ENCODE data around the gene LAMA4. TPM values are rescaled to one million over a fixed set of nuclear protein-coding genes. Genes with fewer than 3 reads are reported as not detected.
A peak's percentile ranks its signal among the peaks of the same experiment; 100 is the strongest.

LAMA4 gene
- total RNA-seq, 1 experiment from 2014 or later, result not detected

- no peaks in the 10 kb centered on the region for H3K9me3 ChIP-seq (ENCODE audit: low read length)
- no peaks in the 10 kb centered on the region for H3K79me2 ChIP-seq (ENCODE audit: low read length)
- no peak overlapping the region for H3K27ac ChIP-seq (ENCODE audit: low read length)
- H4K20me1 ChIP-seq (ENCODE audit: insufficient read depth, low read depth, low read length), result no peaks in the 10 kb centered on the region
- H2AFZ ChIP-seq (ENCODE audit: low read length), result no peak overlapping the region
- no peaks in the 10 kb centered on the region for H3K27me3 ChIP-seq (ENCODE audit: low read length)
- H3K4me3 ChIP-seq (ENCODE audit: low read length), result no peak overlapping the region
- no peak overlapping the region for H3K9ac ChIP-seq (ENCODE audit: low read length)
- DNase-seq, result no peak
- no peaks in the 10 kb centered on the region for H3K9me2 ChIP-seq (replicated peaks; ENCODE audit: insufficient read depth, low read length)
- H3K36me3 ChIP-seq (ENCODE audit: insufficient read depth, low read length), result no peaks in the 10 kb centered on the region
- no peaks in the 10 kb centered on the region for H3K4me1 ChIP-seq (ENCODE audit: low read length)
- no peak overlapping the region for H3K4me2 ChIP-seq (ENCODE audit: low read depth, low read length, poor library complexity, severe bottlenecking)
Measured at GRCh38 chr6:112178846-112179245, 75.5 kb downstream of the LAMA4 start.

GRCh38 chr6:112177092-112177491 lies 77.3 kb downstream of the LAMA4 start:
- Histone ChIP-seq H3K27ac (ENCODE audit: low read length) (no peak overlapping the region), H3K4me3 (ENCODE audit: low read length) (no peak overlapping the region), H3K79me2 (ENCODE audit: low read length) (no peaks in the 10 kb centered on the region), H3K4me2 (ENCODE audit: low read depth, low read length, poor library complexity, severe bottlenecking) (no peak overlapping the region), H2AFZ (ENCODE audit: low read length) (no peak overlapping the region), H3K9ac (ENCODE audit: low read length) (no peak overlapping the region), H3K27me3 (ENCODE audit: low read length) (no peaks in the 10 kb centered on the region), H4K20me1 (ENCODE audit: insufficient read depth, low read depth, low read length) (no peaks in the 10 kb centered on the region), H3K36me3 (ENCODE audit: insufficient read depth, low read length) (no peaks in the 10 kb centered on the region), H3K9me3 (ENCODE audit: low read length) (no peaks in the 10 kb centered on the region), H3K9me2 (replicated peaks; ENCODE audit: insufficient read depth, low read length) (no peaks in the 10 kb centered on the region), H3K4me1 (ENCODE audit: low read length) (no peaks in the 10 kb centered on the region)
- DNase-seq, result no peak

GRCh38 chr6:112176175-112176574 lies 78.2 kb downstream of the LAMA4 start:
- no peak overlapping the region for H2AFZ ChIP-seq (ENCODE audit: low read length)
- H3K79me2 ChIP-seq (ENCODE audit: low read length), result no peaks in the 10 kb centered on the region
- H3K4me2 ChIP-seq (ENCODE audit: low read depth, low read length, poor library complexity, severe bottlenecking), result no peak overlapping the region
- H3K36me3 ChIP-seq (ENCODE audit: insufficient read depth, low read length), result no peaks in the 10 kb centered on the region
- H3K4me1 ChIP-seq (ENCODE audit: low read length), result no peaks in the 10 kb centered on the region
- no peak overlapping the region for H3K4me3 ChIP-seq (ENCODE audit: low read length)
- no peaks in the 10 kb centered on the region for H3K9me2 ChIP-seq (replicated peaks; ENCODE audit: insufficient read depth, low read length)
- no peak overlapping the region for H3K9ac ChIP-seq (ENCODE audit: low read length)
- no peaks in the 10 kb centered on the region for H4K20me1 ChIP-seq (ENCODE audit: insufficient read depth, low read depth, low read length)
- no peak overlapping the region for H3K27ac ChIP-seq (ENCODE audit: low read length)
- no peaks in the 10 kb centered on the region for H3K9me3 ChIP-seq (ENCODE audit: low read length)
- DNase-seq, result no peak
- no peaks in the 10 kb centered on the region for H3K27me3 ChIP-seq (ENCODE audit: low read length)

GRCh38 chr6:112173221-112173804 lies 81.1 kb downstream of the LAMA4 start:
- no peak overlapping the region for H3K4me2 ChIP-seq (ENCODE audit: low read depth, low read length, poor library complexity, severe bottlenecking)
- no peak for DNase-seq

GRCh38 chr6:112172540-112172939 lies 81.8 kb downstream of the LAMA4 start:
- no peaks in the 10 kb centered on the region for H3K79me2 ChIP-seq (ENCODE audit: low read length)
- H3K4me3 ChIP-seq (ENCODE audit: low read length), result no peak overlapping the region
- H3K27me3 ChIP-seq (ENCODE audit: low read length), result no peaks in the 10 kb centered on the region
- H3K9ac ChIP-seq (ENCODE audit: low read length), result no peak overlapping the region
- no peaks in the 10 kb centered on the region for H3K9me2 ChIP-seq (replicated peaks; ENCODE audit: insufficient read depth, low read length)
- no peak overlapping the region for H3K4me2 ChIP-seq (ENCODE audit: low read depth, low read length, poor library complexity, severe bottlenecking)
- H3K27ac ChIP-seq (ENCODE audit: low read length), result no peak overlapping the region
- H4K20me1 ChIP-seq (ENCODE audit: insufficient read depth, low read depth, low read length), result no peaks in the 10 kb centered on the region
- H3K4me1 ChIP-seq (ENCODE audit: low read length), result no peaks in the 10 kb centered on the region
- DNase-seq, result no peak
- H2AFZ ChIP-seq (ENCODE audit: low read length), result no peak overlapping the region
- H3K36me3 ChIP-seq (ENCODE audit: insufficient read depth, low read length), result no peaks in the 10 kb centered on the region
- no peaks in the 10 kb centered on the region for H3K9me3 ChIP-seq (ENCODE audit: low read length)

More at GRCh38 chr6:112173221-112173804, 81.1 kb downstream of the LAMA4 start:
- H3K4me3 ChIP-seq (ENCODE audit: low read length), result no peak overlapping the region
- no peak overlapping the region for H3K9ac ChIP-seq (ENCODE audit: low read length)
- no peaks in the 10 kb centered on the region for H3K27me3 ChIP-seq (ENCODE audit: low read length)
- H4K20me1 ChIP-seq (ENCODE audit: insufficient read depth, low read depth, low read length), result no peaks in the 10 kb centered on the region
- no peaks in the 10 kb centered on the region for H3K36me3 ChIP-seq (ENCODE audit: insufficient read depth, low read length)
- no peaks in the 10 kb centered on the region for H3K9me2 ChIP-seq (replicated peaks; ENCODE audit: insufficient read depth, low read length)
- H3K79me2 ChIP-seq (ENCODE audit: low read length), result no peaks in the 10 kb centered on the region
- no peak overlapping the region for H2AFZ ChIP-seq (ENCODE audit: low read length)
- H3K27ac ChIP-seq (ENCODE audit: low read length), result no peak overlapping the region
- H3K9me3 ChIP-seq (ENCODE audit: low read length), result no peaks in the 10 kb centered on the region
- no peaks in the 10 kb centered on the region for H3K4me1 ChIP-seq (ENCODE audit: low read length)

- Histone ChIP-seq H3K27ac (ENCODE audit: low read length) (no peak overlapping the region), H3K9me2 (replicated peaks; ENCODE audit: insufficient read depth, low read length) (no peaks in the 10 kb centered on the region)
Measured at GRCh38 chr6:112169541-112169940, 84.8 kb downstream of the LAMA4 start.

GRCh38 chr6:112163295-112164257 lies 90.8 kb downstream of the LAMA4 start:
- Histone ChIP-seq H3K79me2 (ENCODE audit: low read length) (no peaks in the 10 kb centered on the region), H3K9me3 (ENCODE audit: low read length) (no peaks in the 10 kb centered on the region), H3K9me2 (replicated peaks; ENCODE audit: insufficient read depth, low read length) (no peaks in the 10 kb centered on the region), H3K27ac (ENCODE audit: low read length) (no peak overlapping the region), H3K9ac (ENCODE audit: low read length) (no peak overlapping the region), H4K20me1 (ENCODE audit: insufficient read depth, low read depth, low read length) (no peaks in the 10 kb centered on the region), H3K4me2 (ENCODE audit: low read depth, low read length, poor library complexity, severe bottlenecking) (no peak overlapping the region), H3K27me3 (ENCODE audit: low read length) (no peaks in the 10 kb centered on the region), H2AFZ (ENCODE audit: low read length) (peak overlapping the region; percentile 23; the same call in 1 of the 2 replicates), H3K4me3 (ENCODE audit: low read length) (no peak overlapping the region), H3K4me1 (ENCODE audit: low read length) (no peaks in the 10 kb centered on the region; the same call in 1 of the 2 replicates), H3K36me3 (ENCODE audit: insufficient read depth, low read length) (no peaks in the 10 kb centered on the region)
- DNase-seq, result peak; percentile 88

More at GRCh38 chr6:112169541-112169940, 84.8 kb downstream of the LAMA4 start:
- Histone ChIP-seq H4K20me1 (ENCODE audit: insufficient read depth, low read depth, low read length) (no peaks in the 10 kb centered on the region), H3K9ac (ENCODE audit: low read length) (no peak overlapping the region), H3K4me2 (ENCODE audit: low read depth, low read length, poor library complexity, severe bottlenecking) (no peak overlapping the region), H3K4me3 (ENCODE audit: low read length) (no peak overlapping the region), H3K27me3 (ENCODE audit: low read length) (no peaks in the 10 kb centered on the region), H3K9me3 (ENCODE audit: low read length) (no peaks in the 10 kb centered on the region), H2AFZ (ENCODE audit: low read length) (peak overlapping the region; percentile 30; the same call in 1 of the 2 replicates), H3K4me1 (ENCODE audit: low read length) (no peaks in the 10 kb centered on the region), H3K36me3 (ENCODE audit: insufficient read depth, low read length) (no peaks in the 10 kb centered on the region), H3K79me2 (ENCODE audit: low read length) (no peaks in the 10 kb centered on the region)
- no peak for DNase-seq

GRCh38 chr6:112160745-112161144 lies 93.6 kb downstream of the LAMA4 start:
- H3K9me3 ChIP-seq (ENCODE audit: low read length), result no peaks in the 10 kb centered on the region
- no peak overlapping the region for H3K4me3 ChIP-seq (ENCODE audit: low read length)
- H3K79me2 ChIP-seq (ENCODE audit: low read length), result no peaks in the 10 kb centered on the region
- no peak overlapping the region for H3K9ac ChIP-seq (ENCODE audit: low read length)
- H3K27me3 ChIP-seq (ENCODE audit: low read length), result no peaks in the 10 kb centered on the region
- DNase-seq, result no peak
- no peaks in the 10 kb centered on the region for H4K20me1 ChIP-seq (ENCODE audit: insufficient read depth, low read depth, low read length)
- H3K4me1 ChIP-seq (ENCODE audit: low read length), result no peaks in the 10 kb centered on the region; the same call in 1 of the 2 replicates
- H3K4me2 ChIP-seq (ENCODE audit: low read depth, low read length, poor library complexity, severe bottlenecking), result no peak overlapping the region
- no peak overlapping the region for H3K27ac ChIP-seq (ENCODE audit: low read length)
- H2AFZ ChIP-seq (ENCODE audit: low read length), result no peak overlapping the region
- no peaks in the 10 kb centered on the region for H3K9me2 ChIP-seq (replicated peaks; ENCODE audit: insufficient read depth, low read length)
- H3K36me3 ChIP-seq (ENCODE audit: insufficient read depth, low read length), result no peaks in the 10 kb centered on the region
